Measurements from ENCODE around the gene OPCML.

OPCML gene

DNA sequence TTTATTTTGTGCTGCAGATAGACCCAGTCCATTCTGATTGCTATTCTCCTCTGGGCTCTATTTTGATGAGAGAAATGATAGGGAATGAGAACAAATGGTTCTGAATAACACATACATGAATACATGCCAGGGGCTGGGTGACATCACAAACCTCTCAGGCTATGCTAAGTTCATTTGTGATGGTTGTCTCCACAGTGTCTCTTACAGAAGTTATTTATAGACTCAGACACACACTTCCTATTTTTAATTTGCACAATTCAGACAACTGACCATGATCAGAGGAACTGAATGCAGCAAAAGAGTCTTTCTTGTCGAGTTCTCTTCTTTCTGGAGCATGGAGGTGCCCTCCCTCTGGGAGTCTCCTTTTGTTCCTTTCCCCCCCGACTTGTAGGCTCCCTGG, 991.7 kb downstream of the OPCML start:
- Histone ChIP-seq H3K9ac (ENCODE audit: low read length) (no peak overlapping the region), H3K36me3 (ENCODE audit: low read length) (no peaks in the 10 kb centered on the region)

DNA sequence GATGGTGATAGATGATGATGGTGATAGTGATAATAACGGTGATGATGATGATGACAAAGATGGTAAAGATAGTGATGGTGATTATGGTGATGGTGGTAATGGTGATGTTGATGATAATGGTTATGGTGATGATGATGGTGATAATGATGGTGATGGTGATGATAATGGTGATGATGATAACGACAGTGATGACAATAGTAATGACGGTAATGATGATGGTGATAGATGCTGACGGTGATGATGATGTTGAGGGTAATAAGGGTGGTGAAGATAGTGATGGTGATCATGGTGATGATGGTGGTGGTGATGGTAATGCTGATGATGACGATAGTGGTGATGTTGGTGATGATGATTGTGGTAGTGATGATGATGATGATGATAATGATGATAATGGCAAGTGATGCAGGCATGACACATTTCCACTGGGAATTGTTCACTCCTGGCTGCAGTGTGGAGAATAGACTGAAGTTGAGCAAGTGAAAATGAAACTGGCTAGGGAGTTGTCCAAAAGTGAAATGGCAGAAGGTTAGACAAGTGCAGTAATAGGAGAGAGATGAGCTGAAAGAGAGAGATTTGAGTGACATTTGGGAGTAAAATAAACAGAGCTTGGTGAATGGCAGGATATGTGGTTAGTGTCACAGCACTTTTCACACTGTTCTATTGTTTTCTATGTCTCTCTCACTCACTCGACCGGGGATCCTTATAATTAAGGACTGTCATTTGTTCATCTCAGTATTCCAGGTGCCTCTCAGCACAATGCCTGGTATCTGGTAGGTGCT, 992.5 kb downstream of the OPCML start:
- H3K4me2 ChIP-seq (ENCODE audit: low read depth, low read length, poor library complexity, severe bottlenecking): no peak overlapping the region

More for the DNA sequence above, 991.7 kb downstream of the OPCML start:
- no peak overlapping the region for H3K4me3 ChIP-seq (ENCODE audit: insufficient read depth, low read length, poor library complexity, severe bottlenecking)
- no peaks in the 10 kb centered on the region for H3K9me3 ChIP-seq (ENCODE audit: insufficient read depth, low read length)
- H3K27ac ChIP-seq (ENCODE audit: low read depth, low read length): no peak overlapping the region
- H4K20me1 ChIP-seq (ENCODE audit: low read depth, low read length): no peaks in the 10 kb centered on the region
- H3K27me3 ChIP-seq (ENCODE audit: low read length): no peaks in the 10 kb centered on the region
- no peaks in the 10 kb centered on the region for H3K79me2 ChIP-seq (ENCODE audit: insufficient read depth, low read length)
- no peaks in the 10 kb centered on the region for H3K9me2 ChIP-seq (replicated peaks; ENCODE audit: insufficient read depth, low read length)
- no peak overlapping the region for H2AFZ ChIP-seq (ENCODE audit: low read depth, low read length, severe bottlenecking)
- no peak for TF ChIP-seq EZH2phosphoT487 (conservative IDR thresholded peaks at IDR 0.05; ENCODE audit: low read length)
- TF ChIP-seq, protein P1, sequence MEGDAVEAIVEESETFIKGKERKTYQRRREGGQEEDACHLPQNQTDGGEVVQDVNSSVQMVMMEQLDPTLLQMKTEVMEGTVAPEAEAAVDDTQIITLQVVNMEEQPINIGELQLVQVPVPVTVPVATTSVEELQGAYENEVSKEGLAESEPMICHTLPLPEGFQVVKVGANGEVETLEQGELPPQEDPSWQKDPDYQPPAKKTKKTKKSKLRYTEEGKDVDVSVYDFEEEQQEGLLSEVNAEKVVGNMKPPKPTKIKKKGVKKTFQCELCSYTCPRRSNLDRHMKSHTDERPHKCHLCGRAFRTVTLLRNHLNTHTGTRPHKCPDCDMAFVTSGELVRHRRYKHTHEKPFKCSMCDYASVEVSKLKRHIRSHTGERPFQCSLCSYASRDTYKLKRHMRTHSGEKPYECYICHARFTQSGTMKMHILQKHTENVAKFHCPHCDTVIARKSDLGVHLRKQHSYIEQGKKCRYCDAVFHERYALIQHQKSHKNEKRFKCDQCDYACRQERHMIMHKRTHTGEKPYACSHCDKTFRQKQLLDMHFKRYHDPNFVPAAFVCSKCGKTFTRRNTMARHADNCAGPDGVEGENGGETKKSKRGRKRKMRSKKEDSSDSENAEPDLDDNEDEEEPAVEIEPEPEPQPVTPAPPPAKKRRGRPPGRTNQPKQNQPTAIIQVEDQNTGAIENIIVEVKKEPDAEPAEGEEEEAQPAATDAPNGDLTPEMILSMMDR (IDR thresholded peaks at IDR 0.05; ENCODE audit: insufficient read depth, low read length, poor library complexity, severe bottlenecking): no peak
- no peaks in the 10 kb centered on the region for H3F3A ChIP-seq (ENCODE audit: insufficient read depth)
- H3K4me2 ChIP-seq (ENCODE audit: low read depth, low read length, poor library complexity, severe bottlenecking): no peak overlapping the region

DNA sequence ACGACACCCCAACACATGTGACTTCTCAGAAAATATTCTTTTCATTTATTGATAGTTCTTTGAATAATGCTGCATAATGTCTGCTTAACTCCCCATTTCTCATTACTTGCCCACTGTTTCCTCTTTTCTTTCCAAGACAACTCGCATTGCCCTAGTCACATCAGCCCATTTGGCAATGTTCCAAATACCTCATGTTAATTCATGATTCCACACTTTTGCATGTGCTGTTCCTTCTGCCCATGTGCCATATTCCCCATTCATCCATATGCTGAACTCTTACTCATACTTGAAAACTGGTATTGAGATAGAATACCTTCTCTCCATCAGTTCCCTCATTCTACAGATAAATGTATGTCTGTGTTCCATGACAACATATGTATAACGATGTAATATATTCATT, 993.7 kb downstream of the OPCML start:
- no peaks in the 10 kb centered on the region for H3K9me3 ChIP-seq (ENCODE audit: insufficient read depth, low read length)

More for the DNA sequence above, 992.5 kb downstream of the OPCML start:
- H3K9me3 ChIP-seq (ENCODE audit: insufficient read depth, low read length): no peaks in the 10 kb centered on the region
- H3K4me3 ChIP-seq (ENCODE audit: insufficient read depth, low read length, poor library complexity, severe bottlenecking): no peak overlapping the region
- no peak overlapping the region for H2AFZ ChIP-seq (ENCODE audit: low read depth, low read length, severe bottlenecking)
- H3K27ac ChIP-seq (ENCODE audit: low read depth, low read length): no peak overlapping the region
- TF ChIP-seq, protein P1 (IDR thresholded peaks at IDR 0.05; ENCODE audit: insufficient read depth, low read length, poor library complexity, severe bottlenecking): no peak
- TF ChIP-seq EZH2phosphoT487 (conservative IDR thresholded peaks at IDR 0.05; ENCODE audit: low read length): no peak
- H3K36me3 ChIP-seq (ENCODE audit: low read length): no peaks in the 10 kb centered on the region
- no peaks in the 10 kb centered on the region for H3K9me2 ChIP-seq (replicated peaks; ENCODE audit: insufficient read depth, low read length)
- no peaks in the 10 kb centered on the region for H3K79me2 ChIP-seq (ENCODE audit: insufficient read depth, low read length)
- H4K20me1 ChIP-seq (ENCODE audit: low read depth, low read length): no peaks in the 10 kb centered on the region
- H3K9ac ChIP-seq (ENCODE audit: low read length): no peak overlapping the region
- H3F3A ChIP-seq (ENCODE audit: insufficient read depth): no peaks in the 10 kb centered on the region
- H3K27me3 ChIP-seq (ENCODE audit: low read length): no peaks in the 10 kb centered on the region

More for the DNA sequence above, 993.7 kb downstream of the OPCML start:
- Histone ChIP-seq H3K4me3 (ENCODE audit: insufficient read depth, low read length, poor library complexity, severe bottlenecking) (no peak overlapping the region), H3K4me2 (ENCODE audit: low read depth, low read length, poor library complexity, severe bottlenecking) (no peak overlapping the region), H3K79me2 (ENCODE audit: insufficient read depth, low read length) (no peaks in the 10 kb centered on the region), H3K27ac (ENCODE audit: low read depth, low read length) (no peak overlapping the region), H3K36me3 (ENCODE audit: low read length) (no peaks in the 10 kb centered on the region), H3K27me3 (ENCODE audit: low read length) (no peaks in the 10 kb centered on the region), H2AFZ (ENCODE audit: low read depth, low read length, severe bottlenecking) (no peak overlapping the region), H3K9ac (ENCODE audit: low read length) (no peak overlapping the region), H3K9me2 (replicated peaks; ENCODE audit: insufficient read depth, low read length) (no peaks in the 10 kb centered on the region), H3F3A (ENCODE audit: insufficient read depth) (no peaks in the 10 kb centered on the region), H4K20me1 (ENCODE audit: low read depth, low read length) (no peaks in the 10 kb centered on the region)
- TF ChIP-seq EZH2phosphoT487 (conservative IDR thresholded peaks at IDR 0.05; ENCODE audit: low read length): no peak
- TF ChIP-seq, protein P1 (IDR thresholded peaks at IDR 0.05; ENCODE audit: insufficient read depth, low read length, poor library complexity, severe bottlenecking): no peak
